ENCODE data around the gene CHMP4B.

DNA sequence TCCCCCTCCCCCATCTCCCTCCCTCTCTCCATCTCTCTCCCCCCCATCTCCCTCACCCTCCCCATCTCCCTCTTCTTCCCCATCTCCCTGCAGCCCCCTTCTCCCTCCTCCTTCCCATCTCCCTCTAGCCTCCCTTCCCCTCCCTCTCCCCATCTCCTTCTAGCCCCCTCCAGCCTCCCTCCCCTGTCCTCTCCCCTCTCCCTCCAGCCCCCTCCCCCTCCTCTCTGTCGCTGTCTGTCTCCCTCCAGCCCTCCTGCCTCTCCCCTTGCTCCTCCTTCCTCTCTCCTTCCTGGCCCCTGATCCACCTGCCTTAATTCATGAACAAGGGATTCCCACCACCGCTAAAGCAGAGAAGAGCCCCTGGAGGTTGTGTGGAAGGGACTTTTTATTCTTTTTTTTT lies 26.9 kb upstream of the CHMP4B start:
- TF ChIP-seq, protein P1, sequence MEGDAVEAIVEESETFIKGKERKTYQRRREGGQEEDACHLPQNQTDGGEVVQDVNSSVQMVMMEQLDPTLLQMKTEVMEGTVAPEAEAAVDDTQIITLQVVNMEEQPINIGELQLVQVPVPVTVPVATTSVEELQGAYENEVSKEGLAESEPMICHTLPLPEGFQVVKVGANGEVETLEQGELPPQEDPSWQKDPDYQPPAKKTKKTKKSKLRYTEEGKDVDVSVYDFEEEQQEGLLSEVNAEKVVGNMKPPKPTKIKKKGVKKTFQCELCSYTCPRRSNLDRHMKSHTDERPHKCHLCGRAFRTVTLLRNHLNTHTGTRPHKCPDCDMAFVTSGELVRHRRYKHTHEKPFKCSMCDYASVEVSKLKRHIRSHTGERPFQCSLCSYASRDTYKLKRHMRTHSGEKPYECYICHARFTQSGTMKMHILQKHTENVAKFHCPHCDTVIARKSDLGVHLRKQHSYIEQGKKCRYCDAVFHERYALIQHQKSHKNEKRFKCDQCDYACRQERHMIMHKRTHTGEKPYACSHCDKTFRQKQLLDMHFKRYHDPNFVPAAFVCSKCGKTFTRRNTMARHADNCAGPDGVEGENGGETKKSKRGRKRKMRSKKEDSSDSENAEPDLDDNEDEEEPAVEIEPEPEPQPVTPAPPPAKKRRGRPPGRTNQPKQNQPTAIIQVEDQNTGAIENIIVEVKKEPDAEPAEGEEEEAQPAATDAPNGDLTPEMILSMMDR (IDR thresholded peaks at IDR 0.05) = no peak
- TF ChIP-seq FOXJ3 (CRISPR knock-in tag; IDR thresholded peaks at IDR 0.05) = no peak

Data from SK-N-SH (cell line).